ENCODE data around the gene ALG14.
"Not testable (repeated sequence)": the region's sequence is repeated elsewhere in the genome, so short reads cannot be mapped to it uniquely, and the experiment has no call there.

ALG14 gene

GRCh38 chr1:95041491-95042165 lies 31.1 kb downstream of the ALG14 start:
- no peak for DNase-seq

- DNase-seq, result no peak
Measured at GRCh38 chr1:95040032-95040525, 32.7 kb downstream of the ALG14 start.

- DNase-seq, result no peak
Measured at GRCh38 chr1:95039360-95040031, 33.3 kb downstream of the ALG14 start.

GRCh38 chr1:95035536-95035935 lies 37.2 kb downstream of the ALG14 start:
- DNase-seq, result no peak

GRCh38 chr1:95034506-95034905 lies 38.2 kb downstream of the ALG14 start:
- DNase-seq, result no peak

GRCh38 chr1:95033843-95034242 lies 38.9 kb downstream of the ALG14 start:
- DNase-seq, result no peak

GRCh38 chr1:95029532-95029931 lies 43.2 kb downstream of the ALG14 start:
- DNase-seq, result no peak

GRCh38 chr1:95028954-95029353 lies 43.8 kb downstream of the ALG14 start:
- no peak for DNase-seq

GRCh38 chr1:95027046-95027445 lies 45.7 kb downstream of the ALG14 start:
- DNase-seq, result no peak

GRCh38 chr1:95023399-95024043 lies 49.2 kb downstream of the ALG14 start:
- DNase-seq, result no peak

GRCh38 chr1:95022644-95022926 lies 50.2 kb downstream of the ALG14 start:
- no peak for DNase-seq

- DNase-seq, result no peak
Measured at GRCh38 chr1:95021805-95022643, 50.7 kb downstream of the ALG14 start.

GRCh38 chr1:95021119-95021518 lies 51.6 kb downstream of the ALG14 start:
- no peak for DNase-seq

GRCh38 chr1:95019466-95019865 lies 53.3 kb downstream of the ALG14 start:
- DNase-seq, result not testable (repeated sequence)

- DNase-seq, result no peak
Measured at GRCh38 chr1:95018602-95019369, 54.0 kb downstream of the ALG14 start.

- DNase-seq, result no peak
Measured at GRCh38 chr1:95017775-95018174, 55.0 kb downstream of the ALG14 start.

- no peak for DNase-seq
Measured at GRCh38 chr1:95015076-95015475, 57.7 kb downstream of the ALG14 start.

- no peak for DNase-seq
Measured at GRCh38 chr1:95013950-95014574, 58.7 kb downstream of the ALG14 start.

- DNase-seq, result no peak
Measured at GRCh38 chr1:95012389-95012788, 60.4 kb downstream of the ALG14 start.

GRCh38 chr1:95010158-95010557 lies 62.6 kb downstream of the ALG14 start:
- DNase-seq, result no peak

- no peak for DNase-seq
Measured at GRCh38 chr1:95007687-95008086, 65.1 kb downstream of the ALG14 start.

- DNase-seq, result no peak
Measured at GRCh38 chr1:95006681-95007080, 66.1 kb downstream of the ALG14 start.
